Left renal cortex interstitium (tissue), 4 donors: ENCODE measurements around the gene TLDC2. TPM values are rescaled to one million over a fixed set of nuclear protein-coding genes. Genes with fewer than 3 reads are reported as not detected.
"Not testable (repeated sequence)": the region's sequence is repeated elsewhere in the genome, so short reads cannot be mapped to it uniquely, and the experiment has no call there.

Experiments used
- DNase-seq, 4 donors: peaks; one replicate each; pipeline ENCODE4 v3.0.0-alpha.2; 2013; ENCODE audit warnings: low read depth in 4 of 4, low spot score in 2 of 4, missing footprints in 1 of 4
- polyA plus RNA-seq, 4 donors: library from polyadenylated mRNA; unstranded; fragments of 120-200 nt; gene quantifications; one replicate each; pipeline ENCODE4 v1.2.1, GENCODE V29; 2013; ENCODE audit not compliant: insufficient read length in 4 of 4

The TLDC2 gene
- polyA plus RNA-seq, 4 donors, result 2.6 to 5.5 (median 3.2) TPM

GRCh38 chr20:36866164-36866563, 9.8 kb upstream of the TLDC2 start:
- DNase-seq, result no peak

- DNase-seq, result no peak
Measured at GRCh38 chr20:36866681-36867495, 9.1 kb upstream of the TLDC2 start.

- no peak for DNase-seq
Measured at GRCh38 chr20:36871640-36872570, 4.0 kb upstream of the TLDC2 start.

- no peak for DNase-seq
Measured at GRCh38 chr20:36872852-36873251, 3.1 kb upstream of the TLDC2 start.

GRCh38 chr20:36873498-36874189, 2.3 kb upstream of the TLDC2 start:
- no peak for DNase-seq

GRCh38 chr20:36875093-36875492, 845 bp upstream of the TLDC2 start:
- DNase-seq, result not testable (repeated sequence)

GRCh38 chr20:36876473-36876833, 515 bp downstream of the TLDC2 start:
- DNase-seq, result no peak

GRCh38 chr20:36878941-36879340, 3.0 kb downstream of the TLDC2 start:
- no peak for DNase-seq

- DNase-seq, result no peak
Measured at GRCh38 chr20:36880741-36881250, 4.9 kb downstream of the TLDC2 start.

GRCh38 chr20:36881331-36881730, 5.4 kb downstream of the TLDC2 start:
- no peak for DNase-seq

- no peak for DNase-seq
Measured at GRCh38 chr20:36881888-36882287, 6.0 kb downstream of the TLDC2 start.

- no peak for DNase-seq
Measured at GRCh38 chr20:36883977-36884535, 8.1 kb downstream of the TLDC2 start.

- DNase-seq, result no peak
Measured at GRCh38 chr20:36885356-36885755, 9.4 kb downstream of the TLDC2 start.

- peak; percentile 67 to 84 (median 80) for DNase-seq
Measured at GRCh38 chr20:36886859-36887751, 11.2 kb downstream of the TLDC2 start.

- no peak for DNase-seq
Measured at GRCh38 chr20:36887752-36888090, 11.8 kb downstream of the TLDC2 start.

GRCh38 chr20:36888880-36889516, 13.1 kb downstream of the TLDC2 start:
- DNase-seq, result no peak

GRCh38 chr20:36890586-36890985, 14.6 kb downstream of the TLDC2 start:
- no peak for DNase-seq

GRCh38 chr20:36891211-36891610, 15.3 kb downstream of the TLDC2 start:
- DNase-seq, result no peak

- no peak for DNase-seq
Measured at GRCh38 chr20:36893801-36894200, 17.9 kb downstream of the TLDC2 start.
